PC-3 (cell line): ENCODE results near the gene ARHGEF16. TPM values are rescaled to one million over a fixed set of nuclear protein-coding genes. Genes with fewer than 3 reads are reported as not detected.

Experiments used
- ATAC-seq: fragments of 200-7000 bp; cut with Tn5 transposase; 2 replicates; pipeline ENCODE4 v1.9.1; 2020; ENCODE audit warnings: mild to moderate bottlenecking, moderate library complexity
- BruUV-seq: library from RNA; stranded (reverse); fragments of 400-500 nt; replicated peaks from 2 replicates; lab custom pipeline; 2021; lab: Mats Ljungman, UMichigan
- CTCF ChIA-PET: fragments of 300-600 bp; sonication (Branson Sonifier 250); formaldehyde crosslinking; loops from one replicate; lab custom pipeline; 2022; ENCODE audit warnings: antibody characterized with exemption; lab: Charles Lee
- POLR2A ChIA-PET: fragments of 300-600 bp; sonication (Branson Sonifier 250); formaldehyde crosslinking; loops from one replicate; lab custom pipeline; 2022; ENCODE audit warnings: antibody characterized with exemption; ENCODE audit not compliant: unreplicated experiment; lab: Charles Lee
- DNase-seq: peaks from one replicate; pipeline ENCODE4 v3.0.0-alpha.2; 2015
- H2AFZ ChIP-seq: fragments of 300-600 bp; sonication (generic); 2 replicates; pipeline ENCODE4 v1.6.0; 2016; ENCODE audit warnings: antibody characterized with exemption, low read length
- H3F3A ChIP-seq: fragments of 300-600 bp; sonication (generic); one replicate; pipeline ENCODE4 v1.6.0; 2017; ENCODE audit warnings: antibody characterized with exemption, low read length, control low read depth, mild to moderate bottlenecking; ENCODE audit not compliant: unreplicated experiment
- H3K27ac ChIP-seq: fragments of 300-600 bp; sonication (generic); 2 replicates; pipeline ENCODE4 v1.5.1; 2016; ENCODE audit warnings: mild to moderate bottlenecking, low read length
- H3K27me3 ChIP-seq: fragments of 300-600 bp; sonication (generic); 2 replicates; pipeline ENCODE4 v1.6.1; 2016; ENCODE audit warnings: low read length, mixed read lengths
- H3K36me3 ChIP-seq: fragments of 300-600 bp; sonication (generic); 2 replicates; pipeline ENCODE4 v1.6.1; 2016; ENCODE audit warnings: low read depth, mixed run types, low read length, mixed read lengths
- H3K4me1 ChIP-seq: fragments of 300-600 bp; sonication (generic); 2 replicates; pipeline ENCODE4 v1.5.1; 2016; ENCODE audit warnings: low read length; ENCODE audit not compliant: insufficient read depth
- H3K4me2 ChIP-seq: fragments of 300-600 bp; sonication (generic); 2 replicates; pipeline ENCODE4 v1.6.0; 2016; ENCODE audit warnings: low read length
- H3K4me3 ChIP-seq: fragments of 300-600 bp; sonication (generic); 2 replicates; pipeline ENCODE4 v1.5.1; 2016; ENCODE audit warnings: mild to moderate bottlenecking, low read length, mixed read lengths
- H3K79me2 ChIP-seq: fragments of 300-600 bp; sonication (generic); 2 replicates; pipeline ENCODE4 v1.6.1; 2017; ENCODE audit warnings: low read length, mixed read lengths
- H3K9ac ChIP-seq: fragments of 300-600 bp; sonication (generic); 2 replicates; pipeline ENCODE4 v1.6.0; 2016; ENCODE audit warnings: mild to moderate bottlenecking, low read length
- H3K9me2 ChIP-seq: fragments of 300-600 bp; sonication (generic); replicated peaks from 2 replicates; pipeline ENCODE4 v1.6.1; 2016; ENCODE audit warnings: mixed run types, low read length, mixed read lengths
- H3K9me3 ChIP-seq: fragments of 300-600 bp; sonication (generic); 2 replicates; pipeline ENCODE4 v1.6.1; 2016; ENCODE audit warnings: low read length, mixed read lengths
- H4K20me1 ChIP-seq: fragments of 300-600 bp; sonication (generic); 2 replicates; pipeline ENCODE4 v1.6.1; 2016; ENCODE audit warnings: low read length, mixed read lengths
- EZH2 ChIP-seq: fragments of 300-600 bp; sonication (generic); IDR thresholded peaks from one replicate; pipeline ENCODE4 v1.6.1; 2017; ENCODE audit warnings: antibody characterized with exemption, mild to moderate bottlenecking, low read length; ENCODE audit not compliant: unreplicated experiment
- EZH2phosphoT487 ChIP-seq: fragments of 300-600 bp; sonication (generic); IDR thresholded peaks from 2 replicates; pipeline ENCODE4 v1.6.1; 2018; ENCODE audit warnings: mild to moderate bottlenecking, antibody characterized with exemption, low read length, borderline replicate concordance
- intact Hi-C: fragments of 100-400 bp; cut with micrococcal nuclease; formaldehyde crosslinking; loops from 2 replicates; pipeline ENCODE4 v1.9.0; 2023
- total RNA-seq: library from RNA; depleted of rRNA; stranded (reverse); fragments of >200 nt; gene quantifications from 2 replicates; pipeline ENCODE4 v1.2.3, GENCODE V29; 2014
- TF ChIP-seq, protein P1 (sequence below): fragments of 300-600 bp; sonication (generic); conservative IDR thresholded peaks from 2 replicates; pipeline ENCODE4 v1.5.1; 2017; ENCODE audit warnings: antibody characterized with exemption, low read depth, mild to moderate bottlenecking, low read length

ARHGEF16 gene
- total RNA-seq, 1 experiment from 2014 or later = 54.3 TPM

DNA sequence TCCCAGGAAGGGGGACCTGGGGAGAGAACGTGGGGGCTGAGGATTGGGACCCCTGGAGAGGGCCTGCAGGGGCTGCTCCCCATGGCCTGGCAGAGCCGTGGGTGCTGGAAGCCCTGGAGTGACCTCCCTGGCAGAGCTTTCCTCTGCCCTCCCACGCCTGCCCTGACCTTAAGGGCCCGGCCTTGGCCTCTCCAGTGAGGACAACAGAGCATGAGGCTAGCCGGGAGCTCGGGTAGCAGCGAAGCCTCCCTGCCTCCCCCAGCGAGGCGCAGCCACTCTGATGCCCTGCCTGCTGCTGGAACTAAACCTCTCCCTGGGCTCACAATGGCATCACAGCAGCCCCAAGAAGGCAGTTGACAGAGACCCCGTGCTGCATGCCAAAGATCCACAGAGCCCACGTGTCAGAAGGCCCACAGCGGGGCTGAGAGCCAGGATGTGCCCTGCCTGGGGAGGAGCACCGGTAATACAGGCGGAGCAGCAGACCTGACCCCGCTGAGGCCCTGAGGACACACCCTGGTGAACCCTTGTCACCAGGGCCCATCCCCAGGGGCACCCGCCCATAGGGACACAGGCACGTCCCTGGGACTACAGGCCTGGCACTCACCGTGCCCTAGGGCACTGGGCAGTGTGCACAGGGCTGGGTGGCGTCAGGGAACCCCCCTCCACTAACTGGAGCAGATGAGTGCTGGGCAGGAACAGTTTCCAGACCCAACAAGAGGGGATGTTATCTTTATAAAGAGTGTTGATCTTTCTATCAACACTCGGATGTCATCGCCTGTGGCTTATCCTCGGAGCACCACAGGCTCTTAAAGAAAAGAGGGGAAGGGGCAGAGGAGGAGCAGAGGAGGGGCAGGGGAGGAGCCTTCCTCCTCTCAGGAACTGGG, 48.4 kb downstream of the ARHGEF16 start:
- Histone ChIP-seq H3K9me2 (no peaks in the 10 kb centered on the region), H3K9ac (no peak overlapping the region), H3K9me3 (no peaks in the 10 kb centered on the region), H3K79me2 (no peaks in the 10 kb centered on the region), H3K4me2 (no peak overlapping the region), H3K27me3 (no peaks in the 10 kb centered on the region), H3F3A (no peaks in the 10 kb centered on the region), H3K4me1 (peaks cover 14% of the 10 kb centered on the region), H2AFZ (no peak overlapping the region), H3K36me3 (no peaks in the 10 kb centered on the region), H3K4me3 (no peak overlapping the region), H3K27ac (no peak overlapping the region), H4K20me1 (no peaks in the 10 kb centered on the region)
- ATAC-seq (no peak), DNase-seq (no peak)
- TF ChIP-seq, protein P1, sequence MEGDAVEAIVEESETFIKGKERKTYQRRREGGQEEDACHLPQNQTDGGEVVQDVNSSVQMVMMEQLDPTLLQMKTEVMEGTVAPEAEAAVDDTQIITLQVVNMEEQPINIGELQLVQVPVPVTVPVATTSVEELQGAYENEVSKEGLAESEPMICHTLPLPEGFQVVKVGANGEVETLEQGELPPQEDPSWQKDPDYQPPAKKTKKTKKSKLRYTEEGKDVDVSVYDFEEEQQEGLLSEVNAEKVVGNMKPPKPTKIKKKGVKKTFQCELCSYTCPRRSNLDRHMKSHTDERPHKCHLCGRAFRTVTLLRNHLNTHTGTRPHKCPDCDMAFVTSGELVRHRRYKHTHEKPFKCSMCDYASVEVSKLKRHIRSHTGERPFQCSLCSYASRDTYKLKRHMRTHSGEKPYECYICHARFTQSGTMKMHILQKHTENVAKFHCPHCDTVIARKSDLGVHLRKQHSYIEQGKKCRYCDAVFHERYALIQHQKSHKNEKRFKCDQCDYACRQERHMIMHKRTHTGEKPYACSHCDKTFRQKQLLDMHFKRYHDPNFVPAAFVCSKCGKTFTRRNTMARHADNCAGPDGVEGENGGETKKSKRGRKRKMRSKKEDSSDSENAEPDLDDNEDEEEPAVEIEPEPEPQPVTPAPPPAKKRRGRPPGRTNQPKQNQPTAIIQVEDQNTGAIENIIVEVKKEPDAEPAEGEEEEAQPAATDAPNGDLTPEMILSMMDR = no peak
- TF ChIP-seq EZH2 = no peak
- no peak for TF ChIP-seq EZH2phosphoT487
- CTCF ChIA-PET = interaction anchor here (1.1 kb wide), 1 partner anchor 15 kb away, joined by 4 read pairs; no protein-coding TSS in a partner anchor
- intact Hi-C loops = no loop called here
- no TSS peak for BruUV-seq
- POLR2A ChIA-PET = no interaction called here

DNA sequence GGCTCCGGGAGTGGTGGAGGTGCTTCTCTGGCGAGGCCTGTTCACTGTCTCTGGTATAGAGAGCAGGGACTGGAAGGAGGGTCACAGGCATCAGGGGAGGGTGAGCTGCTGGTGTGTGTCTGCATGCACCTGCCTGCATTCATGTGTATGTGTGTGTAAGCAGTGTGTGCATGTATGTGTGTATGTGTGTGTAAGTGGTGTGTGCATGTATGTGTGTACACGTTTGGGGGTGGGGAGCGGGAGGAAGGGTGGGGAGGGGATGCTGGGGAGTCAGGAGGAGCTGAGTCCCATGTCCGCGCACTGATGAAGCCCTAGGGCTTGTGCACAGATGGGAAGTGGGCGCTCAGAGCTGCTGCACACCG, 49.0 kb downstream of the ARHGEF16 start:
- POLR2A ChIA-PET = interaction anchor here (0.7 to 1.1 kb wide), 2 partner anchors 26 to 28 kb away, joined by 4 to 12 read pairs; no protein-coding TSS in a partner anchor
- ATAC-seq (no peak), DNase-seq (no peak)
- CTCF ChIA-PET = interaction anchor here (1.1 kb wide), 3 partner anchors 15 to 50 kb away, joined by 3 to 8 read pairs (median 4); no protein-coding TSS in a partner anchor
- no TSS peak for BruUV-seq
- Histone ChIP-seq H3K4me2 (no peak overlapping the region), H4K20me1 (no peaks in the 10 kb centered on the region), H3K9me2 (no peaks in the 10 kb centered on the region), H3K27ac (peak overlapping the region; percentile 70), H2AFZ (no peak overlapping the region), H3K79me2 (no peaks in the 10 kb centered on the region), H3K27me3 (no peaks in the 10 kb centered on the region), H3K4me3 (no peak overlapping the region), H3K4me1 (peaks cover 14% of the 10 kb centered on the region), H3F3A (no peaks in the 10 kb centered on the region), H3K9me3 (no peaks in the 10 kb centered on the region), H3K36me3 (no peaks in the 10 kb centered on the region), H3K9ac (peak overlapping the region; percentile 57)
- intact Hi-C loops = no loop called here
- TF ChIP-seq, protein P1 = no peak
- TF ChIP-seq EZH2 = no peak
- TF ChIP-seq EZH2phosphoT487 = no peak
